ENCODE measurements around the gene BMP6.

GRCh38 chr6:7813193-7813592 lies 87.3 kb downstream of the BMP6 start:
- TF ChIP-seq EZH2 (IDR thresholded peaks at IDR 0.05; ENCODE audit: low read depth, unreplicated experiment) (no peak), CTCF (conservative IDR thresholded peaks at IDR 0.05; ENCODE audit: low read depth in 2 of 2) (no peak), ZNF462 (CRISPR knock-in tag; IDR thresholded peaks at IDR 0.05) (no peak), JUNB (IDR thresholded peaks at IDR 0.05; ENCODE audit: unreplicated experiment) (no peak), POLR2AphosphoS5 (IDR thresholded peaks at IDR 0.05; ENCODE audit: low read depth) (no peak), NANOG (IDR thresholded peaks at IDR 0.05; ENCODE audit: borderline replicate concordance) (no peak), STAT1 (IDR thresholded peaks at IDR 0.05; ENCODE audit: unreplicated experiment) (no peak), REST (IDR thresholded peaks at IDR 0.05; ENCODE audit: unreplicated experiment) (no peak)
